ENCODE results near the gene SLC25A26.

SLC25A26 gene

GRCh38 chr3:66227915-66228314 lies 7.1 kb downstream of the SLC25A26 start:
- DNase-seq: no peak

GRCh38 chr3:66228707-66229106 lies 7.9 kb downstream of the SLC25A26 start:
- no peak for DNase-seq

GRCh38 chr3:66229931-66230330 lies 9.1 kb downstream of the SLC25A26 start:
- DNase-seq: no peak

GRCh38 chr3:66233033-66233432 lies 12.2 kb downstream of the SLC25A26 start:
- no peak for DNase-seq

- peak; percentile 15 for DNase-seq
These were observed 15.5 kb downstream of the SLC25A26 start for GRCh38 chr3:66236281-66236680.

- no peak for DNase-seq
These were observed 16.8 kb downstream of the SLC25A26 start for GRCh38 chr3:66237552-66237951.

- no peak for DNase-seq
These were observed 18.8 kb downstream of the SLC25A26 start for GRCh38 chr3:66239513-66240123.

- DNase-seq: no peak
These were observed 20.7 kb downstream of the SLC25A26 start for GRCh38 chr3:66241466-66241865.

GRCh38 chr3:66242788-66243464 lies 22.1 kb downstream of the SLC25A26 start:
- DNase-seq: no peak

- no peak for DNase-seq
These were observed 27.8 kb downstream of the SLC25A26 start for GRCh38 chr3:66248641-66249040.

- DNase-seq: peak; percentile 29
These were observed 33.2 kb downstream of the SLC25A26 start for GRCh38 chr3:66253790-66254620.

GRCh38 chr3:66255865-66256264 lies 35.1 kb downstream of the SLC25A26 start:
- DNase-seq: no peak

- DNase-seq: peak; percentile 16
These were observed 36.0 kb downstream of the SLC25A26 start for GRCh38 chr3:66256806-66257205.

- DNase-seq: no peak
These were observed 38.9 kb downstream of the SLC25A26 start for GRCh38 chr3:66259566-66260255.

GRCh38 chr3:66260431-66260830 lies 39.6 kb downstream of the SLC25A26 start:
- no peak for DNase-seq

GRCh38 chr3:66261355-66261754 lies 40.6 kb downstream of the SLC25A26 start:
- DNase-seq: peak; percentile 45

- no peak for DNase-seq
These were observed 44.8 kb downstream of the SLC25A26 start for GRCh38 chr3:66265649-66266048.

GRCh38 chr3:66266551-66266950 lies 45.8 kb downstream of the SLC25A26 start:
- no peak for DNase-seq

GRCh38 chr3:66267031-66267430 lies 46.2 kb downstream of the SLC25A26 start:
- DNase-seq: no peak

- no peak for DNase-seq
These were observed 47.1 kb downstream of the SLC25A26 start for GRCh38 chr3:66267906-66268305.

- DNase-seq: no peak
These were observed 48.1 kb downstream of the SLC25A26 start for GRCh38 chr3:66268864-66269263.

- no peak for DNase-seq
These were observed 48.6 kb downstream of the SLC25A26 start for GRCh38 chr3:66269411-66269810.

GRCh38 chr3:66270288-66270687 lies 49.5 kb downstream of the SLC25A26 start:
- DNase-seq: peak; percentile 15

All from fibroblast of skin of abdomen (primary cell).